H1 (cell line): ENCODE results near the gene POTEJ. TPM values are rescaled to one million over a fixed set of nuclear protein-coding genes. Genes with fewer than 3 reads are reported as not detected.
A peak's percentile ranks its signal among the peaks of the same experiment; 100 is the strongest.
"Not testable (repeated sequence)": the region's sequence is repeated elsewhere in the genome, so short reads cannot be mapped to it uniquely, and the experiment has no call there.

Source experiments
- CTCF ChIA-PET: fragments of 300-600 bp; sonication (Branson Sonifier 250); formaldehyde crosslinking; loops from one replicate; lab custom pipeline; 2021; ENCODE audit not compliant: partially characterized antibody; lab: Charles Lee
- POLR2A ChIA-PET: fragments of 300-600 bp; sonication (Branson Sonifier 250); formaldehyde crosslinking; loops from one replicate; lab custom pipeline; 2021; ENCODE audit warnings: inconsistent platforms; ENCODE audit not compliant: partially characterized antibody; lab: Charles Lee
- DNase-seq, 2 experiments: peaks; one replicate each; pipeline versions ENCODE4 v3.0.0 to v3.0.0-alpha.2; 2010 to 2022; ENCODE audit warnings: low spot score in 2 of 2, low read depth in 1 of 2, mixed read lengths in 1 of 2
- FAIRE-seq: peaks from 2 replicates; lab custom pipeline; 2011; peaks lifted over from hg19 to GRCh38; lab: Jason Lieb, UNC
- H2AFZ ChIP-seq: 2 replicates; pipeline ENCODE4 v1.8.1; 2012; ENCODE audit warnings: low read length, inconsistent platforms
- H2AK5ac ChIP-seq: 2 replicates; pipeline ENCODE4 v1.6.1; 2013; ENCODE audit warnings: low read depth, low read length
- H2BK120ac ChIP-seq: replicated peaks from 2 replicates; pipeline ENCODE3; 2013; ENCODE audit warnings: low read depth, low read length, inconsistent platforms
- H2BK12ac ChIP-seq: 2 replicates; pipeline ENCODE4 v1.6.1; 2013; ENCODE audit warnings: low read depth, low read length
- H2BK15ac ChIP-seq: 2 replicates; pipeline ENCODE4 v1.6.1; 2013; ENCODE audit warnings: low read length
- H2BK20ac ChIP-seq: 2 replicates; pipeline ENCODE4 v1.6.1; 2013; ENCODE audit warnings: low read length
- H2BK5ac ChIP-seq: 2 replicates; pipeline ENCODE4 v1.6.1; 2013; ENCODE audit warnings: low read depth, low read length
- H3K14ac ChIP-seq: 2 replicates; pipeline ENCODE4 v1.6.1; 2013; ENCODE audit warnings: inconsistent platforms; ENCODE audit not compliant: insufficient read length
- H3K18ac ChIP-seq: 2 replicates; pipeline ENCODE4 v1.6.1; 2013; ENCODE audit warnings: low read length; ENCODE audit errors: extremely low read depth
- H3K23ac ChIP-seq: 2 replicates; pipeline ENCODE4 v1.6.1; 2013; ENCODE audit warnings: inconsistent platforms; ENCODE audit not compliant: insufficient read length
- H3K23me2 ChIP-seq: 2 replicates; pipeline ENCODE4 v1.6.1; 2013; ENCODE audit warnings: low read depth, low read length
- H3K27ac ChIP-seq: 2 replicates; pipeline ENCODE4 v1.6.1; 2011; ENCODE audit warnings: low read depth, low read length, inconsistent platforms
- H3K27me3 ChIP-seq, 4 experiments: replicated peaks in 1 of 4; 1 replicate in 1 of 4; 2 replicates in 3 of 4; pipeline versions ENCODE4 v1.6.1 to v1.8.1; 2011 to 2013; ENCODE audit warnings: low read length in 3 of 4, mild to moderate bottlenecking in 3 of 4, inconsistent platforms in 2 of 4, mixed read lengths in 2 of 4, moderate library complexity in 1 of 4; ENCODE audit not compliant: control insufficient read depth in 3 of 4, insufficient read depth in 3 of 4; ENCODE audit errors: extremely low read depth in 1 of 4
- H3K36me3 ChIP-seq, 4 experiments: 2 replicates each; pipeline versions ENCODE4 v1.6.1 to v1.8.1; 2011 to 2013; ENCODE audit warnings: mild to moderate bottlenecking in 4 of 4, low read length in 3 of 4, moderate library complexity in 2 of 4, control low read depth in 1 of 4, inconsistent platforms in 1 of 4; ENCODE audit not compliant: insufficient read depth in 4 of 4, control insufficient read depth in 2 of 4
- H3K4ac ChIP-seq: replicated peaks from 2 replicates; pipeline ENCODE3; 2013; ENCODE audit warnings: low read length, low read depth, mixed read lengths, inconsistent platforms; ENCODE audit not compliant: insufficient read length
- H3K4me1 ChIP-seq, 4 experiments: replicated peaks in 1 of 4; 1 replicate in 1 of 4; 2 replicates in 3 of 4; pipeline versions ENCODE4 v1.6.1 to v1.8.1; 2011 to 2013; ENCODE audit warnings: low read length in 3 of 4, inconsistent platforms in 2 of 4, mixed read lengths in 1 of 4; ENCODE audit not compliant: insufficient read depth in 4 of 4, control insufficient read depth in 3 of 4
- H3K4me2 ChIP-seq, 2 experiments: 2 replicates each; pipeline versions ENCODE4 v1.6.1 to v1.8.1; 2011 to 2013; ENCODE audit warnings: low read depth in 2 of 2, low read length in 2 of 2, control low read depth in 1 of 2, inconsistent platforms in 1 of 2, mild to moderate bottlenecking in 1 of 2; ENCODE audit not compliant: insufficient read depth in 1 of 2
- H3K4me3 ChIP-seq, 4 experiments: fragments of 200-600, 300-600 bp in 1 of 4; sonication (generic), shearing (Covaris generic), sonication (Bioruptor Twin) in 1 of 4; 2 replicates each; pipeline versions ENCODE4 v1.5.1 to v1.8.1; 2011 to 2016; ENCODE audit warnings: low read length in 4 of 4, low read depth in 3 of 4, control low read depth in 2 of 4, inconsistent platforms in 2 of 4, mild to moderate bottlenecking in 2 of 4, mixed read lengths in 1 of 4, moderate library complexity in 1 of 4; ENCODE audit not compliant: insufficient read depth in 2 of 4; ENCODE audit errors: extremely low read depth in 1 of 4
- H3K56ac ChIP-seq: replicated peaks from 2 replicates; pipeline ENCODE3; 2013; ENCODE audit warnings: low read depth, mild to moderate bottlenecking, mixed read lengths, low read length, inconsistent platforms; ENCODE audit not compliant: insufficient read length
- H3K79me1 ChIP-seq: 2 replicates; pipeline ENCODE4 v1.6.1; 2013; ENCODE audit warnings: low read depth, low read length, control low read depth
- H3K79me2 ChIP-seq, 2 experiments: 2 replicates each; pipeline versions ENCODE4 v1.6.1 to v1.8.1; 2012 to 2013; ENCODE audit warnings: low read length in 2 of 2, mild to moderate bottlenecking in 2 of 2, inconsistent platforms in 1 of 2; ENCODE audit not compliant: insufficient read depth in 2 of 2, control insufficient read depth in 1 of 2
- H3K9ac ChIP-seq, 4 experiments: replicated peaks in 1 of 4; 1 replicate in 1 of 4; 2 replicates in 3 of 4; pipeline versions ENCODE4 v1.6.1 to v1.8.1; 2011 to 2013; ENCODE audit warnings: low read depth in 3 of 4, low read length in 3 of 4, control low read depth in 2 of 4, mild to moderate bottlenecking in 2 of 4, moderate library complexity in 2 of 4, inconsistent platforms in 1 of 4; ENCODE audit errors: extremely low read depth in 1 of 4
- H3K9me3 ChIP-seq, 2 experiments: 2 replicates each; pipeline versions ENCODE4 v1.6.1 to v1.8.1; 2012 to 2013; ENCODE audit warnings: mild to moderate bottlenecking in 2 of 2, moderate library complexity in 2 of 2, control low read depth in 1 of 2, inconsistent platforms in 1 of 2, low read depth in 1 of 2, low read length in 1 of 2, mixed read lengths in 1 of 2; ENCODE audit not compliant: insufficient read depth in 2 of 2
- H4K20me1 ChIP-seq, 2 experiments: replicated peaks in 1 of 2; 2 replicates each; pipeline versions ENCODE3 to v1.8.1; 2011 to 2013; ENCODE audit warnings: inconsistent platforms in 2 of 2, low read length in 2 of 2, mild to moderate bottlenecking in 1 of 2; ENCODE audit not compliant: insufficient read depth in 2 of 2, control insufficient read depth in 1 of 2
- H4K5ac ChIP-seq: 2 replicates; pipeline ENCODE4 v1.6.1; 2013; ENCODE audit warnings: low read length, low read depth, mixed read lengths, inconsistent platforms; ENCODE audit not compliant: insufficient read length
- H4K8ac ChIP-seq: 2 replicates; pipeline ENCODE4 v1.8.0; 2013; ENCODE audit warnings: mild to moderate bottlenecking, moderate library complexity, low read length, inconsistent platforms; ENCODE audit not compliant: insufficient read depth; ENCODE audit errors: extremely low read depth
- H4K91ac ChIP-seq: replicated peaks from 2 replicates; pipeline ENCODE3; 2013; ENCODE audit warnings: low read length, mixed read lengths, inconsistent platforms; ENCODE audit not compliant: insufficient read length
- WGBS, 2 experiments: shearing (Covaris generic) in 1 of 2; methylation state at CpG; one replicate each; pipeline versions ENCODE4 v1.1.6 to v1.1.7; 2013 to 2015; ENCODE audit warnings: low lambda C conversion rate in 2 of 2, mixed read lengths in 2 of 2, inconsistent platforms in 1 of 2, low coverage in 1 of 2, missing lambda C conversion rate in 1 of 2; ENCODE audit not compliant: insufficient replicate concordance in 2 of 2, insufficient coverage in 1 of 2, insufficient read length in 1 of 2; ENCODE audit errors: extremely low coverage in 1 of 2, missing lambda C conversion rate in 1 of 2; 5-methylcytosine and 5-hydroxymethylcytosine counted together
- polyA plus RNA-seq, 7 experiments: library from polyadenylated mRNA; depleted of rRNA in 3 of 7; stranded (reverse) in 5 of 7; unstranded in 2 of 7; fragments of >200 nt in 5 of 7; fragments of 200-250 nt in 2 of 7; gene quantifications; 1 replicate in 5 of 7; 2 replicates in 1 of 7; 4 replicates in 1 of 7; pipeline versions ENCODE4 v1.2.1 to v1.2.3, GENCODE V29; 2011 to 2013; ENCODE audit warnings: missing spikeins in 2 of 7, mixed read lengths in 2 of 7
- total RNA-seq: library from RNA; stranded (reverse); fragmentation: NEBNext Ultra II Directional; extraction: Animal tissue kit (Norgen Biotek cat#: 25700); gene quantifications from 2 replicates; pipeline ENCODE4 v1.2.1, GENCODE V29; 2021

POTEJ gene
- total and polyA plus RNA-seq, 2 of the 8 experiments (the other 6 are each of a cell fraction or from before 2014, with no cell fraction given), result not detected

- H3K9me3 ChIP-seq, H3K14ac ChIP-seq, H3K23ac ChIP-seq, H3K27me3 ChIP-seq, H3K18ac ChIP-seq, H2AFZ ChIP-seq, H3K23me2 ChIP-seq, H2BK5ac ChIP-seq, H2BK20ac ChIP-seq, H3K36me3 ChIP-seq, POLR2A ChIA-PET, CTCF ChIA-PET, H3K4me2 ChIP-seq, H2BK15ac ChIP-seq, H4K8ac ChIP-seq, H4K20me1 ChIP-seq, H4K91ac ChIP-seq, FAIRE-seq, H3K4ac ChIP-seq, H3K79me1 ChIP-seq, H4K5ac ChIP-seq, H2BK120ac ChIP-seq, H3K56ac ChIP-seq, H3K27ac ChIP-seq, H3K79me2 ChIP-seq, H3K4me3 ChIP-seq, H2AK5ac ChIP-seq, H3K4me1 ChIP-seq, H3K9ac ChIP-seq, H2BK12ac ChIP-seq: not testable (repeated sequence)
- peak in 1 of 2 experiments; percentile 17 for DNase-seq
- WGBS, 2 experiments, result 81% methylated on average over 3 of the region's 7 CpGs; no CpG with 5 or more reads in 1 of the 2 experiments
Observed at GRCh38 chr2:130582970-130583369, 28.3 kb upstream of the POTEJ start.

- WGBS, 2 experiments, result 90% methylated on average over 4 of the region's 7 CpGs; no CpG with 5 or more reads in 1 of the 2 experiments
- H3K14ac ChIP-seq, H3K4ac ChIP-seq, FAIRE-seq, H2AFZ ChIP-seq, H3K79me1 ChIP-seq, H3K56ac ChIP-seq, H4K8ac ChIP-seq, H3K4me2 ChIP-seq, POLR2A ChIA-PET, H3K9me3 ChIP-seq, H2AK5ac ChIP-seq, H2BK20ac ChIP-seq, H4K20me1 ChIP-seq, H2BK15ac ChIP-seq, H3K18ac ChIP-seq, H3K4me3 ChIP-seq, H3K27me3 ChIP-seq, H2BK12ac ChIP-seq, H3K79me2 ChIP-seq, H3K4me1 ChIP-seq, H3K9ac ChIP-seq, H4K5ac ChIP-seq, H3K23ac ChIP-seq, H2BK5ac ChIP-seq, H2BK120ac ChIP-seq, H3K23me2 ChIP-seq, CTCF ChIA-PET, H3K36me3 ChIP-seq, H3K27ac ChIP-seq, H4K91ac ChIP-seq: not testable (repeated sequence)
- DNase-seq, result peak in 1 of 2 experiments; percentile 8
Observed at GRCh38 chr2:130583582-130583981, 27.7 kb upstream of the POTEJ start.
